Stimulated activated CD8-positive, alpha-beta memory T cell treated with anti-CD3 and anti-CD28 coated beads, Interleukin-15, amount 100 ng/mL, for 48 hours (primary cell): ENCODE measurements around the gene SPDYE3.
A peak's percentile ranks its signal among the peaks of the same experiment; 100 is the strongest.
"Not testable (repeated sequence)": the region's sequence is repeated elsewhere in the genome, so short reads cannot be mapped to it uniquely, and the experiment has no call there.

ENCODE experiments used
- DNase-seq, 2 donors: peaks; one replicate each; pipeline ENCODE4 v3.0.0-alpha.2; 2020; ENCODE audit warnings: low read depth in 2 of 2

The SPDYE3 gene, protein sequence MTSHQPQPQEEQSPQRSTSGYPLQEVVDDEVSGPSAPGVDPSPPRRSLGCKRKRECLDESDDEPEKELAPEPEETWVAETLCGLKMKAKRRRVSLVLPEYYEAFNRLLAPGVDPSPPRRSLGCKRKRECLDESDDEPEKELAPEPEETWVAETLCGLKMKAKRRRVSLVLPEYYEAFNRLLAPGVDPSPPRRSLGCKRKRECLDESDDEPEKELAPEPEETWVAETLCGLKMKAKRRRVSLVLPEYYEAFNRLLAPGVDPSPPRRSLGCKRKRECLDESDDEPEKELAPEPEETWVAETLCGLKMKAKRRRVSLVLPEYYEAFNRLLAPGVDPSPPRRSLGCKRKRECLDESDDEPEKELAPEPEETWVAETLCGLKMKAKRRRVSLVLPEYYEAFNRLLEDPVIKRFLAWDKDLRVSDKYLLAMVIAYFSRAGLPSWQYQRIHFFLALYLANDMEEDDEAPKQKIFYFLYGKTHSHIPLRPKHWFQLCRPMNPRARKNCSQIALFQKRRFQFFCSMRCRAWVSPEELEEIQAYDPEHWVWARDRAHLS

DNA sequence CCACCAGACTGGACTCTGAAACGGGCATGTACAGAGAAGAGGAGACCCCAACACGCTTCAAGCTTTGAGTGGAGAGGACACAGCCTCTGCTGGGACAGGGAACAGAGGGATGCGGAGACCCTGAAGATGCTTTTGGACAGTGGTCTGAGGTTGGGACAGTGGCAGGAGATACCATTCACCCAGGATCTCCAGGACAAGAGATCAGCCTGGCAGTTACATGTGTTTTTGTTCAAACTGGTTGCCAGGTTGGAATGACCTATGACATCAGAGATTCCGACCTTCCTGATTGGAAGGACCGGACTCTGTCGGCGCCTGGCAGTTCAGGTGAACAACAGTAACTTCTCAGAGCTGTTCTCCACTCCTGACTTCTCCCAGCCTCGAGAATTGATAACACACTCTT is at the start of gene SPDYE3:
Gene SPDYE3 (plus strand): TSS at position 301 of the 400 bp plus-strand sequence. CDS start 184 bp downstream, outside the sequence.
- DNase-seq, result not testable (repeated sequence)

DNA sequence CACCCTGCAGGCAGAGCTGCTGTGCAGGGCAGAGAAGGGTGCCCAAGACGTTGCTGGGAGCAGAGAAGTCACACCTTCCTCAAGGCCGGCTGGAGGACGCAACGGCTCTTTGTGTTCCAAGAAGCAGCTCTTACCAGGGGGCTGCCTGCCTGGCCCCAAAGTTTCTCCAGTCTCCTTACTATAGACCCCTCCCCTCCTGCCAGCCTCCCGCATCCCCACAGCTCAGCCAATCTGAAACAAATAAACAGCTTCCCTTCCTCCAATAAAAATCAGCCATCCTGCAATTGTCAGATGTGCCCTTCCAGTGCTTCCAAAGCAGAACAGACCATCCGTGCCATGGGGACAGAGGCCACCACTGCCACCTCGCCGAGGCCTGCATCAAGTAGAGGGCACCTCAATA is 47.5 kb upstream of the SPDYE3 start:
- not testable (repeated sequence) for DNase-seq

DNA sequence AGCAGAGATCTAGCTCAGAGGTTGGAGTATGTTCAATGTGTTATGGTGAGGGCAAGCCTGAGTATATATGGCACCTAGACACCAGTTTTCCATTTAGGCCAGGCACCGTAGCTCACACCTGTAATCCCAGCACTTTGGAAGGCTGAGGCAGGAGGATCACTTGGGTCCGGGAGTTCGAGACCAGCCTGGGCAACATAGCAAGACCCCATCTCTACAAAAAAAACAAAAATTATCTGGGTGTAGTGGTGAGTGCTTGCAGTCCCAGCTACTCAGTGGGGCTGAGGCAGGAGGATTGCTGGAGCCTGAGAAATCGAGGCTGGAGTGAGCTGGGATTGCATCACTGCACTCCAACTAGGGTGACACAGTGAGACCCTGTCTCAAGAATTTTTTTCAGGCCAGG is 44.6 kb upstream of the SPDYE3 start:
- not testable (repeated sequence) for DNase-seq

DNA sequence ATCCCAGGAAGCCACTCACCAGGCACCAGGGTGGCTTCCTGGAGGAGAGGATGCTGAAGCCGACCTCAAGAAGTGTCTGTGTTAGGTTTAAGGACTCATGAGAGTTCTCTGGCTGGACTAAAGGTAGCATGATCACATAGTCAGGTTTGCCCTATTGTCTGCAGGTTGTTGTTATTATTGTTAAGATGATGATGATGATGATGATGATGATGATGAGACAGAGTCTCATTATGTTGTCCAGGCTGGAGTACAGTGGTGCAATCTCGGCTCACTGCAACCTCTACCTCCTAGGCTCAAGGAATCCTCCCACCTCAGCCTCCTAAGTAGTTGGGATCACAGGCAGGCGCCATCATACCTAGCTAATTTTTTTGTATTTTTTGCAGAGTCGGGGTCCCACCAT is 43.3 kb upstream of the SPDYE3 start:
- DNase-seq, result not testable (repeated sequence)

DNA sequence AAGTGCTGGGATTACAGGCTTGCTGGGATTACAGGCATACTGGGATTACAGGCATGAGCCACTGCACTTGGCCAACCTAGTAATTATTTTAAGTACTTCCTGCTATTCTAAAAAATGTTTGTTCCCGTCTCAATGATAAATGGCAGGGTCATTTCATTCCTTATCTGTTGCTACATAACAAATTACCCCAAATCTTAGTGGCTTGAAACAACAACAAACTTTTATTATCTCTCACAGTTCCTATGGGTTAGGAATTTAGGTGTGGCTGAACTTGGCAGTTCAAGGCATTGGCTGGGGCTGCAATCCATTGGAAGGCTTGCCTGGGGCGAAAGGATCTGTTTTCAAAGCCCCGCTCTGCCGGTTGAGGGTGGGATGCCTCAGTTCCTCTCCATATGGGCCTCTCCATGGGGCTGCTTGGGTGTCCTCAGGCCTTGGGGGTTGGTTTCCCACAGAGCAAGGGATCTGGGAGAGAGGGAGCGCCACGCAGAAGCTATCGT is 42.8 kb upstream of the SPDYE3 start:
- not testable (repeated sequence) for DNase-seq

DNA sequence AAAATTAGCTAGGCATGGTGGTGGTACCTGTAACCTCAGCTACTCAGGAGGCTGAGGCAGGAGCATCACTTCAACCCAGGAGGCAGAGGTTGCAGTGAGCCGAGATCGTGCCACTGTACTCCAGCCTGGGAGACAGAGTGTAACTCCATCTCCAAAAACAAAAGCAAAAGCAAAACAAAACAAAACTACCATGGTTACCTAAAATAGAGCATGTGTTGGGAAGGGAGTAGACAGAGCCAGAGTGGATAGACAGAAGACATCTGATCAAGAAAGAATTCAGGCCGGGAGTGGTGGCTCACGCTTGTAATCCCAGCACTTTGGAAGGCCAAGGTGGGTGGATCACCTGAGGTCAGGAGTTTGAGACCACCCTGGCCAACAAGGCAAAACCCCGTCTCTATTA is 41.7 kb upstream of the SPDYE3 start:
- DNase-seq, result not testable (repeated sequence)

DNA sequence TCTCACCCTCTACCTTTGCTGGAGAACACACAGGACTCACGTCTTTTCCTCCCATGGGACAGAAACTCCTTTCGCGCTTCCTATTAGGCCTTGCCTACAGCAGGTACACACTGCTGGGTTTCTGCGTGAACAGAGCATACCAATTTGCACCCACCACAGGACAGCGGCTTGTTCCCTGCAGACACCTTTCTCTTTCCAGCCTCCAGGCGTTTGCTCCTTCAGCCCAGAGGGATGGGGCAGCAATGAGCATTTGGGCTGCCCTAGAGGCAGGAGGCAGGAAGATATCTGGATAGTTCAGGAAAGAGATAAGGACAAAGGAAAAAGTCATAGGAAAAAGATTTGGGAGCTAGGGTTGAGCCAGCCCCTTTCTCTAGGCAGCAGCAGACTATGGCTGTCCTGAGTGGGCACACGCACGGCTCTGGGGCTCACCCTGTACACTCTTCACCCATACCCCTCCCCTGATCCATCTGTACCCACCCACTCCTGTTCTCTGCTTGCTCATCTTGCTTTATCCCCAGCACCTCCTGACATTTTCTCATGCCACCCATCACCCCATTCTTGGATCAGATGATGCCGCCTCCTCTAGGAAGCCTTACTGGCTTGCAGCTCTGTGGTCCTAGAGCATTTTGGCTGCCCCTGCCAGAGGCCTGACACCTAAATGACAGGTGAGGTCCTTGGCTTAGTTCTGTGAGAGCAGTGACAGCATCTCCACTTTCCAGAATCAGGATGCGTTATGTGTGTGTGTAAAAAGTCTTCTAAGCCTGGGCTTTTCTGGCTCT is 40.7 kb upstream of the SPDYE3 start:
- no peak for DNase-seq

DNA sequence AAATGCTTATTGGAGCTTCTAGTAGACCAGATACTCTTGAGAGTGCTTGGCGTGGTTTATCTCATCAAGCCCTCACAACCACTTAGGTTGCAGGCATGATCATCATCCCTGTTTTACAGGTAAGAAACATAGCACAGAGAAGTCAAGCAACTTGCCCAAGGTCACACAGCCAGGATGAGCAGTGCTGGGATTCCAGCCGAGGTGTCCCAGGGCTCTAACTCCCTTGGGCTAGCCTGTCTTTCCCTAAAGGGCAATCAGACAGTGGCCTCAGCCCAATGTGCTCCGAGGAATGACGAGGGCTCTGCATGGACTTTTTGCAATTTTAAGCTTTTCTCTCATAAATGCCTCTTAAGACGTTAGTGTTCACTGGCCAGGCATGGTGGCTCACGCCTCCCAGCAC is 39.9 kb upstream of the SPDYE3 start:
- DNase-seq, result no peak

DNA sequence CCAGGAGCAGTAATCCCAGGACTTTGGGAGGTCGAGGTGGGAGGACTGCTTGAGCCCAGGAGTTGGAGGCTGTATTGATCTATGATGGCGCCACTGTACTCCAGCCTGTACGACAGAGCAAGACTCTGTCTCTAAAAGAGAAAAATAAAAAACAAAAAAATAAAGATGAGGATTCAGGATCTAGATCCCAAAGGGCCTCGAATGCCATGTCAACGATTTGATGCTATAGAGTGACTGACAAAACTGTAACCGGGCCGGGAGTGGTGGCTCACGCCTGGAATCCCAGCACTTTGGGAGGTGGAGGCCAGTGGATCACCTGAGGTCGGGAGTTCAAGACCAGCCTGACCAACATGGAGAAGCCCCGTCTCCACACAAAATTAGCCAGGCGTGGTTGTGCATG is 38.6 kb upstream of the SPDYE3 start:
- DNase-seq, result not testable (repeated sequence)

DNA sequence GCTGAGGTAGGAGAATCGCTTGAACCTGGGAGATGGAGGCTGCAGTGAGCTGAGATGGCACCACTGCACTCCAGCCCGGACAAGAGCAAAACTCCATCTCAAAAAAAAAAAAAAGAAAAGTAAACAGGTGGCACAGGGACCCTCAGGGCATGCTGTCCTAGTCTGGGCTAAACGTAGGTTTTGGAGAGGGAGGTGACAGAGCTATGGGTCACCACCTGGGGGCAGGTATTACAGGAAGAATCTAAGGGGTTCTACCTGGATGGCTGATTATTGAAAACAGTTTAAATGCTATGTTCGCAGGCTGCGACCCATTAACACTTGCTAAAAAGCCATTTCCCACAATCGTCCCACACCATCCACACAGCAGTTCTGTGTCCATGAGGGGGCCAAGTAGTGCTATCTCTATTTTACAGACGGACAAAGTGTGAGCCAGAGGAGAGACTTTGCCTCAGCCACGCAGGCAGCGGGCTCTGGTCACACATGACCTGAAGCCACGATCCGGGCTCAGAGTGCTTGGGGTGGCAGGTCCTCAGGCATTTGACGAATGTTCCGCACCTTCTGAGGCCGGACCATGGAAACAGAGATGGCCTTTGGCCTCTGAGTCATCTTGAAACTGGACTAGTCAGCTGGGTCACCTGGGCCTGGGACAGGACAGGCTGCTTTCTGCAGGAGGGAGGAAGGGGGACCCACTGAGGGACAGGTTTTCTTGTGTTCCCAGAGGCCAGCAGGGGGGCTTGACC is 38.0 kb upstream of the SPDYE3 start:
- not testable (repeated sequence) for DNase-seq

DNA sequence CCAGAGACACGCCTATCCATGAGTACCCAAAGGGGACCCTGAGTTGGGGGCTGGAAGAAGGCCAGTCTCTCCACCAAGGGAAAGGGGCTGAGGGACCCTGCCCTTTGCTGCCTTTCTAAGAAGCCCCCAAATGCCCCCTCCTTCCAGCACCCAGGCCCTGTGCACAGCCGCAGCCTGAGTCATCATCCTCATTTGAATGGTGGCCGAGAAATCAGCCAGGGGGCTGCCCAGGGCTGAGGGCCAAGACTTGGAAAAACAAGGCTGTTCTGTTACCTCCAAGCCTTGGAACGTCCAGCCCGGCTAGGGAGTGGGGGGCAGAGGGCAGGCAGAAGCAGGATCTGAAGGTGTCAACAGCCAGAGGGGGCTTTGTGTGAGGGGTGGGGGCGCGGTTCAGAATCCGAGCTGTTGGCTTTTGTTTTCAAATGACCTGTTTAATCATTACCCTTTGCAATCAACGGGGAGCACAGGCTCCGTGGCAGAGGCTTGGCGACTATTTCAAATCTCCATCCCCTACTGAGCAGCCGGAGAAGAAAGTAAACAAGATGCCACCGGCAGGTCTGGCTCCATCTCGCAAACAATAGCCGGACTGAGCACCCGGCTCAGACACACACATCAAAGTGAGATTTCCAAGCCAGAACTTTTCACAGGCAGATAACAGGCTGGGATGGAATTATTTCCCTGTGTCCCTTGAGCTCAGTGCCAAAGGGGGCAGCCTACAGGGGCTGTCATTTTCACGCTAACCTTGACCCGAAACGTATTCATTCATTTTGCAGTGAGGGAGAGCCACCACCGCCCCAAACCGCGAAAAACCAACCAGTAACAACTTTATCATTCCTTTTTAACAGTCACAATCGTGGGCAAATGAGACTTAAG is 37.2 kb upstream of the SPDYE3 start:
- DNase-seq, result not testable (repeated sequence)

DNA sequence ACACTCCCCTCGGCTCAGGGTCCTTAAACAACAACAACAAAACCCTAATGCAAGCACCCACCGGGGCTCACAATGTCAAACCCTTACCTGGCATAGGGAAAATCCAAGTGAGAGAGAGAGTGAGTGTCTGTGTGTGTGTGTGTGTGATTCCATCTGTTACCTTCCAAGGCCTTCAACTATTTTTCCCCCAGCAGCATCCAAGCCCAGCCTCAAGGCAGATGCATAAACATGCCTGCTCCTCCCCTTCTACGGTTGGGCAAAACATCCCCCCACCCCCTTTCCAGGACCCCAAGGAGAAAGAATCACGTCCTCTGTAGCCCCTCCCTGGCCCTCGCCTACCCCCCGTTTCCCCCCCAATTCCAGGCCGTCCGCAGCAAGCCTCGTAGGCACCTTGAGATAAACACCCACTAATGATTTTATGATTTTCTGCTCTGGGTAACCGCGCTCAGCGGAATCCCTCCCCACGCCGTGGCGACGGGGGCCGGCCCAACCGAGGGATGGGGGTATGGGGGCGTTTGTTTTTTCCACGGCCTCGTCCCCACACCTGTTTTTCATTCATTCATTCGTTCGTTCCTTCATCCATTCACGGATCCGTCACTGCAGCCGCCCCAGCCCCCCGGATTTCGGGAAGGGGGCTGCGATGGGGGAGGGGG is 36.4 kb upstream of the SPDYE3 start:
- DNase-seq, result not testable (repeated sequence)

DNA sequence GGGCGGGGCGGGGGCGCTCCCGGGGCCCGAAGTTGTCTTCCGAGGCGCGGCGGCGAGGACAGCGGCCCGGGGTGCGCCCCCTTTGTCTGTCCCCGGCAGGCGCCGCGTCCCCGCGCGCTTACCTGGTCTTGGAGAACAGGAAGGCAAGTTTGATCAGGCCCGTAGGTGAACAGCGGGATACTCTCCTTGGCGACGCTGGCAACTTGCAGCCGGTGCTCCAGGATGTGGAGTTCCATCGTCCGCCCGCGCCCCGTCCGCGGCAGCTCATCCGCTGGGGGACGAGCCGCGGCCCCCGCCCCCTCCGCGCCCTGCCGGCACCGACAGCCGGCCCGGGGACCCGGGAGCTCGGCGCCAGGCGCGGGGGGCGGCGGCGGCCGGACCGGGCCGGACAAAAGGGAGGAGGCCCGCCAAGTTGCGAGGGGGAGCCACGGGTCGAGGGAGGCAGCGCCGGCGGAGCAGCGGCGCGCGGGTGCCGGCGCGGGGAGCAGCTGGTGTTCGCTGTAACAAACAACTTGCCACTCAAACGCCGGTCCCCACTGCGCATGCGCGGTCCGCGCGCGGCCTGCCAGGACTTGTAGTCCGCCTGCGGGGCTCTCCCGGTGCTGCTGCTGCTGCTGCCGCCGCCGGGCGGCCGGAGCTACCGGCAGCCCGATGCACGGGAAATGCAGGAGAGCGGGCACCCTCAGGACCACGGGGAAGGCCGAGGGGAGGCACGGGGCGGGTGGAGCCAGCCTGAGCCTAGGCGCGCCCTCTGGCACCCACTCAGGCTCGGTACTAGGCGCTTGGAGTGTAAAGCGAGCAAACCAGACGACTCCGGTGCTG is 35.6 kb upstream of the SPDYE3 start:
- DNase-seq, result peak; percentile 96

DNA sequence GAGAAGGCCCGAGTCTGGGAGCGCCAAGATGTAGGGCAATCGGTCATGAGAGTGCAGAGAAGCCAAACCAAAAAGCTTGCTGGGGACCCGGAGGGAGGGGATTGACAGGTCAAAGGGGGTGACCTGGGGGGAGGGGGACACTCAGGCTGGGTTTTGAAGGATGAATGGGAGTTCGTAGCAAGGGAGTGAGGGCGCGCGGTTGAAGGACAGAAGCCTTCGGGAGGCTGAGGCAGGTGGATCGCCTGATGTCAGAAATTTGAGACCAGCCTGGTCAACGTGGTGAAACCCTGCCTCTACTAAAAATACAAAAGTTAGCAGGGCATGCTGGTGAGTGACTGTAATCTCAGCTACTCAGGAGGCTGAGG is 35.0 kb upstream of the SPDYE3 start:
- DNase-seq, result not testable (repeated sequence)

DNA sequence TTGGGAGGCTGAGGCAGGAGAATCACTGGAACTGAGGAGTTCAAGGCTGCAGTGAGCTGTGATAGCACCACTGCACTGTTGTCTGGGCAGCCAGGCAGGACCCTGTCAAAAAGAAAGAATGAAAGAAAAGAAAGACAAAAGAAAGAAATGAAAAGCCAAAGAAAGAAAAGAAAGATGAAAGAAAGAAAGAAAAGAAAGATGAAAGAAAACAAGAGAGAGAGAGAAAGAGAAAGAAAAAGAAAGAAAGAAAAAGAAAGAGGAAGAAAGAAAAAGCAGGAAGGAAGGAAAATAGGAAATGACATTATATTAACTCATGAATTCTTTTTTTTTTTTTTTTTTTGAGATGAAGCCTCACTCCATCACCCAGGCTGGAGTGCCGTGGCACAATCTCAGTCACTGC is 32.4 kb upstream of the SPDYE3 start:
- no peak for DNase-seq

DNA sequence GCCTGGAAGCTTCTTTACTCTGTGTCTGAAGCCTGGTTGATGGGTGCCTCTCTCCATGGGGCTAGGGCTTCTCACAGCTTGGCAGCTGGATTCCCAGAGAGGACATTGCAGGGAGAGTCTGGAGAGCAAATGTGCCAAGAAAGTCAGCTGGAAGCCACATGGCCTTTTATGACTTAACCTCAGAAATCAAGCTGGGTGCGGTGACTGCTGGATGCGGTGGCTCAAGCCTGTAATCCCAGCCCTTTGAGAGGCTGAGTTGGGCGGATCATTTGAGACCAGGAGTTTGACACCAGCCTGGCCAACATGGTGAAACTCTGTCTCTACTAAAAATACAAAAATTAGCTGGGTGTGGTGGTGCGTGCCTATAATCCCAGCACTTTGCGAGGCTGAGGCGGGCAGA is 31.4 kb upstream of the SPDYE3 start:
- not testable (repeated sequence) for DNase-seq

DNA sequence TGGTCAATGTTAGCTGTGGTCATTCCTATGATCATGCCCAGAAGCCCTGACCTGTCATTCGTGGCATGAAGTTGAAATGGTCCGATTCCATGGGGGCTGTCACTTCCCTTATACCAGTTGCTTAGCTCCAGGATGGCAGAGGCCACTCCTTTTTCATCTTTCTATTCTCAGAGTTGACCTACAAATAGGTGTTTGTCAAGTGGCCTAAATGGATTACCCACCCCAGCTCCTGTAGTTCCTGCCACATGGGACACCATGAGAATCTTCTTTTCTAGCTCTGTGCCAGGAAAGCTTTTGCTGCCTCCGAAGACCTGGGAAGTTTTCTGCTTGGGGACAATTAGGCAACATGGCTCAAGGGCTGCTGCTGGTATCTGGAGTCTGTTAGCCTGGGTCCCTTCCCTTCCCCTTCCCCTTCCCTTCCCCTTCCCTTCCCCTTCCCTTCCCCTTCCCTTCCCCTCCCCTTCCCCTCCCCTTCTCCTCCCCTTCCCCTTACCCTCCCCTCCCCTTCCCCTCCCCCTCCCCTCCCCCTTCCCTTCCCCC is 25.4 kb upstream of the SPDYE3 start:
- DNase-seq, result not testable (repeated sequence)

DNA sequence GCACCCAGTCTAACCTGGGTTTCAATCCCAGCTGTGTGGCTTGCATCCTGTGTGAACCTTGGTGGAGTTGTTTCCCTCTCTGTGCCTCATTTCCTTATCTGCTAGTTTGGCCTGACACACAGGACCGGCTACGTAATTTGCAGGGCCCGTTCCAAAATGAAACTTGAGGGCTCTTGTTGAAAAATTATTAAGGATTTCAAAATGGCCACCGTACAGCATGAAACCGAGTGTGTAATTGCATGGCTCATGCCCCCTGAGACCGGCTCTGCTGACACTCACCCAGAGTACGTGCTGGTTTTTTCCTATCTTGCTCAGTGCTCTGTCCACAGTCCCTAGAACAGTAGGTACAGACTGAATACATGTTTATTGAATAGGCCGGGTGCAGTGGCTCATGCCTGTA is 24.4 kb upstream of the SPDYE3 start:
- DNase-seq, result not testable (repeated sequence)
